BJ (cell line): ENCODE data around the gene PLIN4. TPM values are rescaled to one million over a fixed set of nuclear protein-coding genes. Genes with fewer than 3 reads are reported as not detected.

Experiments used
- CTCF ChIA-PET: fragments of 350-600 bp; formaldehyde crosslinking; extraction: SDS; loops from one replicate; lab custom pipeline; 2021; ENCODE audit warnings: antibody characterized with exemption, inconsistent platforms; lab: Yijun Ruan, JAX
- POLR2A ChIA-PET: fragments of 300-600 bp; sonication (Branson Sonifier 250); formaldehyde crosslinking; extraction: SDS; loops from one replicate; lab custom pipeline; 2021; ENCODE audit warnings: antibody characterized with exemption; lab: Charles Lee
- DNase-seq: peaks from one replicate; pipeline ENCODE4 v3.0.0-alpha.2; 2011; ENCODE audit warnings: low read depth
- H3K27me3 ChIP-seq: 2 replicates; pipeline ENCODE4 v1.6.0; 2011; ENCODE audit warnings: low read length; ENCODE audit not compliant: control insufficient read depth, insufficient read depth
- H3K36me3 ChIP-seq: 2 replicates; pipeline ENCODE4 v1.5.1; 2011; ENCODE audit warnings: low read length; ENCODE audit not compliant: control insufficient read depth, insufficient read depth
- H3K4me3 ChIP-seq: 2 replicates; pipeline ENCODE4 v1.5.1; 2011; ENCODE audit warnings: low read depth, mild to moderate bottlenecking, control low read depth, low read length
- polyA plus RNA-seq: library from polyadenylated mRNA; depleted of rRNA; stranded (reverse); fragments of >200 nt; gene quantifications from 2 replicates; pipeline ENCODE4 v1.2.3, GENCODE V29; 2011
- TF ChIP-seq, protein P1 (sequence below): IDR thresholded peaks from 2 replicates; pipeline ENCODE4 v1.5.1; 2011; ENCODE audit warnings: low read depth, mild to moderate bottlenecking, control low read depth, inconsistent platforms, low read length, moderate library complexity; ENCODE audit not compliant: insufficient read depth

Gene PLIN4
- polyA plus RNA-seq, 1 experiment: 0.01 TPM

DNA sequence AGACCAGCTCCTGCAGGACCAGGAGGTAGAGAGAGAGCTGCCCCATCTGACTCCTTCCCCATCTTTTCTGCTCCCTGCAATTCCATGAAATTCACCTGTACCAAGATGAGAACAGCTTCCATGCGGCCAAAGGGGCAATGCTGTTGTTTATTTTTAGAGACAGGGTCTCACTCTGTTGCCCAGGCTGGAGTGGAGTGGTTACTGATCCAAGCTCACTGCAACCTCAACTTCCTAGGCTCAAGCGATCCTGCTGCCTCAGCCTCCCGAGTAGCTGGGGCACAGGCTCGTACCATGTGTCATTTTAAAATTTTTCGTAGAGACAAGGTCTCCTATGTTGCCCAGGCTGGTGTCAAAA lies 3.6 kb upstream of the PLIN4 start:
- ChIA-PET POLR2A (no interaction called here), CTCF (interaction anchor here (0.6 to 6.5 kb wide), 4 partner anchors 13 to 245 kb away, joined by 3 to 84 read pairs (median 4); partner anchors contain the start of genes LRG1 and PLIN5)
- Histone ChIP-seq H3K27me3 (peaks cover 1% of the 10 kb centered on the region), H3K36me3 (no peaks in the 10 kb centered on the region), H3K4me3 (no peak overlapping the region)
- TF ChIP-seq, protein P1, sequence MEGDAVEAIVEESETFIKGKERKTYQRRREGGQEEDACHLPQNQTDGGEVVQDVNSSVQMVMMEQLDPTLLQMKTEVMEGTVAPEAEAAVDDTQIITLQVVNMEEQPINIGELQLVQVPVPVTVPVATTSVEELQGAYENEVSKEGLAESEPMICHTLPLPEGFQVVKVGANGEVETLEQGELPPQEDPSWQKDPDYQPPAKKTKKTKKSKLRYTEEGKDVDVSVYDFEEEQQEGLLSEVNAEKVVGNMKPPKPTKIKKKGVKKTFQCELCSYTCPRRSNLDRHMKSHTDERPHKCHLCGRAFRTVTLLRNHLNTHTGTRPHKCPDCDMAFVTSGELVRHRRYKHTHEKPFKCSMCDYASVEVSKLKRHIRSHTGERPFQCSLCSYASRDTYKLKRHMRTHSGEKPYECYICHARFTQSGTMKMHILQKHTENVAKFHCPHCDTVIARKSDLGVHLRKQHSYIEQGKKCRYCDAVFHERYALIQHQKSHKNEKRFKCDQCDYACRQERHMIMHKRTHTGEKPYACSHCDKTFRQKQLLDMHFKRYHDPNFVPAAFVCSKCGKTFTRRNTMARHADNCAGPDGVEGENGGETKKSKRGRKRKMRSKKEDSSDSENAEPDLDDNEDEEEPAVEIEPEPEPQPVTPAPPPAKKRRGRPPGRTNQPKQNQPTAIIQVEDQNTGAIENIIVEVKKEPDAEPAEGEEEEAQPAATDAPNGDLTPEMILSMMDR: no peak
- DNase-seq: no peak

DNA sequence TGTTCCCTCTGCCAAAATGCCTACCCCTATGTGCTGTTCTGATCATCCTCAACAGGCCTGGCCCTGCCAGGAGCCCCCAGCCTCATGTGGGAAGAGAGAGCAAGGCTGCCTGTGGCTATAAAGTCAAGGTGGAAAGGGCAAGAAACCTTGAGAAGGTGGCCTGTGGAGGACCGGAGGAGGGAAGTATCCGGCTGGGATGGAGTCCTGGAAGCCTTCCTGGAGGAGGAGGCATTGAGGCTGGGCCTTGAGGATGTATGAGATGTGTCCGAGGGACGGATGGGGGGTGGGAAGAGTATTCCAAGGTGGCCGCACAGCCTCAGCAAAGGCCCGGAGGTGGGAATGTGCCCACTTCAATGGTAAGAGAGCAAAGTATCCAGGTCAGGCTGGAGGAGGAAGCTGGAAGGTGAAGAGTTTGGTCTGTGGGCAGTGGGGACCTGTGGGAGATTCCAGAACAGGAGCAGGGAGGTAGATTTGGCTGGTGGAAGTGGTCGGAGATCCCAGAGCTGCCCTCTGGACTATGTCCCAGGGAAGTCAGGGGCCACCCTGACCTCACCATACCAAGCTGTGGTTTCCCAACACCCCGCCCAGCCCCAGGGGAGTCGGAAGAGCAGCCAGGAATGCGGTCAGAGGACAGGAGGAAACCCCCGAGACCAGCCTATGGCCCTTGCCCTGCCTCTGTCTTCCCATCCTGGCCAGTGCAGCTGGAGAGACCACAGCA lies 3.0 kb upstream of the PLIN4 start:
- CTCF ChIA-PET: interaction anchor here (0.6 to 6.5 kb wide), 4 partner anchors 13 to 244 kb away, joined by 3 to 84 read pairs (median 4); partner anchors contain the start of genes LRG1 and PLIN5
- POLR2A ChIA-PET: no interaction called here
- TF ChIP-seq, protein P1: no peak

DNA sequence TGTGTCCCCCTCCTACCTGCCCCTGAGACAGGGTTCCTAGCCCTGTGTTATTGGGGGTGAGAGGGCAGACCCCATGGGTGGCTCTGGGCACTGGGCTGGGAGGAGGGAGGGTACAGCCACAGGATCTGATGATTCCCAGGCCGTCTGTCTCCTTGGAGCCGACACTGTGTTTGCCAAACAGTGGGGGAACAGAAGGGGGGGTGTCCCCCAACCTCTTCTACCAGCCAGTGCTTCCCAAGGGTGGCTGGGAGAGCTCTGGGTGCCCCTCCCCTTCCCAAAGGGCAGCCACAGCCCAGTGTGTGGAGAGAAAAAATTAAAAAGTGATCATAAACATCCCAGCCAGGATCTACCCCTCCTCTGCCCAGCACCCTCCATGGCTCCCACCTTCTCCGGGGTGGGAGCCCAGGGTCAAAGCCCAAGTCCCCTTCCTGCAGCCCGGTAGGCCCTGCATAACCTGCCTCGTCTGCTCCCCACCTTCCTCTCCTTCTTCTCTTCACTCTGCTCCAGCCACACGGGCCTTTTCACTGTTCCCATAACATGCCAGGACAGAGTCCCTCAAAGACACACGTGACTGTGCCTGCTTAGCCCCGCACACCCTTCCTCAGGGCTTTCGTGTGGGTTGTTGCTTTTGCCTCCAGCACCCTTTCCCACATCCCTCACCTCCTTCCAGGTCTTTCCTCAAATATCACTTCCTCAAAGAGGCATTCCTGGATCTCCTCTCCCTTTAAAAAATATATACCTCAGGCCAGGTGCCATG lies 1.4 kb upstream of the PLIN4 start:
- Histone ChIP-seq H3K4me3 (no peak overlapping the region), H3K36me3 (no peaks in the 10 kb centered on the region), H3K27me3 (peaks cover 1% of the 10 kb centered on the region; the same call in 1 of the 2 replicates)
- TF ChIP-seq, protein P1: no peak
- no peak for DNase-seq
- CTCF ChIA-PET: no interaction called here
- POLR2A ChIA-PET: no interaction called here

More for the DNA sequence above, 3.0 kb upstream of the PLIN4 start:
- H3K36me3 ChIP-seq: no peaks in the 10 kb centered on the region
- H3K4me3 ChIP-seq: no peak overlapping the region
- no peak for DNase-seq
- H3K27me3 ChIP-seq: peaks cover 1% of the 10 kb centered on the region

DNA sequence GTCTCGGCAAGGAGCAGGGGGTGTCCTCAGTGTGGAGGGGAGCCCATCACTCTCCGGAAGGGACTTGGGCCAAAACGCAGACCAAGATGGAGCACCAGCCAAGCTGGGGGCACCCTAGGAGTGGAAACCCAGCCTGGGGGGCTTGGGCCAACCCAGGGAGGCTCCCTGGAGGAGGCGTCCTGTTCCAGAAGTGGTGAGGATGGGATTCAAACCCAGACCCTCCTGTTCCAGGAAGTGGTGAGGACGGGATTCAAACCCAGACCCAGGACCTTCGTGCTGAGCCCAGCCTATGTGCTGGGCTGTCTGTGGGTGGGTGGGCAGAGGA lies 848 bp upstream of the PLIN4 start:
- ChIA-PET POLR2A (no interaction called here), CTCF (no interaction called here)
- no peak for DNase-seq

More for the DNA sequence above, 848 bp upstream of the PLIN4 start:
- Histone ChIP-seq H3K4me3 (no peak overlapping the region), H3K36me3 (no peaks in the 10 kb centered on the region), H3K27me3 (peaks cover 1% of the 10 kb centered on the region; the same call in 1 of the 2 replicates)
- TF ChIP-seq, protein P1: no peak
